ENCODE results near the gene LRRK1.

LRRK1 gene

DNA sequence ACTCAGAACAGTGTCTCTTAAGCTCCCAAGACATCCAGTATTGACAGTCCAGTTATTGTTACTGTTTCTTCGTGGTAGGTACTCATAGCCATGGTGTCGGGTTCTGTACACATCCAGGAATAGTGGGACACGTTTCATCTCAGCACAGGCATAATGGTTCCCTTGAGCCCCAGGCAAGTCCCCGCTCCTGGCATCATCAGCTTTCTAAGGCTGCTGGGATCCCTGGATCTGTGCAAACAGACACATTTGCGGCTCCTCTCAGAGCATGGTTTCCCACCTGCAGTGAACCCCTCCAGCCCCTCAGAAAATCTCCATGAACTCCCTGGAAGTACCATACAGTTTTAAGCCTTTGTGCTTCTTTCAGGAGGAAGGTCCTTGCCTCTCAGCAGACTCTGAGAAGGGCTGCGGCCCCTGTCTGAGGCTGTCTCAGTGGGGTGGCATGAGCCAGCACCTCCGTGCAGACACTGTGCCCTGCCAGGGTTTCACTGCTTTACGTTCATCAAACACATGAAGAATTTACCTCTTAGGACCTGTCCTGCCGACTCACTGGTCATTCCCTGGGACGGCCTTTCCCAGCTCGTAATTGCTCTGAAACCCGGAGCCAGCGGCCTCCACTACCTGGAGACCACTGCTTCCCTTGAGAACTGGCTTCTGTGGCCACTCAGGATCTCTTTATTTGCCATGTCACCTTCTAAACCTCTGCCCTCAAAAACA, 124.9 kb downstream of the LRRK1 start:
- DNase-seq, result peak; percentile 12 to 25
- H3K36me3 ChIP-seq, result peaks cover 0 to 31% (median 7%) of the 10 kb centered on the region in 3 donors
- TF ChIP-seq, protein P1, sequence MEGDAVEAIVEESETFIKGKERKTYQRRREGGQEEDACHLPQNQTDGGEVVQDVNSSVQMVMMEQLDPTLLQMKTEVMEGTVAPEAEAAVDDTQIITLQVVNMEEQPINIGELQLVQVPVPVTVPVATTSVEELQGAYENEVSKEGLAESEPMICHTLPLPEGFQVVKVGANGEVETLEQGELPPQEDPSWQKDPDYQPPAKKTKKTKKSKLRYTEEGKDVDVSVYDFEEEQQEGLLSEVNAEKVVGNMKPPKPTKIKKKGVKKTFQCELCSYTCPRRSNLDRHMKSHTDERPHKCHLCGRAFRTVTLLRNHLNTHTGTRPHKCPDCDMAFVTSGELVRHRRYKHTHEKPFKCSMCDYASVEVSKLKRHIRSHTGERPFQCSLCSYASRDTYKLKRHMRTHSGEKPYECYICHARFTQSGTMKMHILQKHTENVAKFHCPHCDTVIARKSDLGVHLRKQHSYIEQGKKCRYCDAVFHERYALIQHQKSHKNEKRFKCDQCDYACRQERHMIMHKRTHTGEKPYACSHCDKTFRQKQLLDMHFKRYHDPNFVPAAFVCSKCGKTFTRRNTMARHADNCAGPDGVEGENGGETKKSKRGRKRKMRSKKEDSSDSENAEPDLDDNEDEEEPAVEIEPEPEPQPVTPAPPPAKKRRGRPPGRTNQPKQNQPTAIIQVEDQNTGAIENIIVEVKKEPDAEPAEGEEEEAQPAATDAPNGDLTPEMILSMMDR (IDR thresholded peaks at IDR 0.05), result no peak
- intact Hi-C loops (cut with DNase I; ENCODE audit: low total_unique reads), result no loop called here
- H3K9me3 ChIP-seq, result no peaks in the 10 kb centered on the region
- no peaks in the 10 kb centered on the region for H3K27me3 ChIP-seq
- no peak overlapping the region for H3K4me3 ChIP-seq
- no peak overlapping the region for H3K27ac ChIP-seq
- no peaks in the 10 kb centered on the region for H3K4me1 ChIP-seq

DNA sequence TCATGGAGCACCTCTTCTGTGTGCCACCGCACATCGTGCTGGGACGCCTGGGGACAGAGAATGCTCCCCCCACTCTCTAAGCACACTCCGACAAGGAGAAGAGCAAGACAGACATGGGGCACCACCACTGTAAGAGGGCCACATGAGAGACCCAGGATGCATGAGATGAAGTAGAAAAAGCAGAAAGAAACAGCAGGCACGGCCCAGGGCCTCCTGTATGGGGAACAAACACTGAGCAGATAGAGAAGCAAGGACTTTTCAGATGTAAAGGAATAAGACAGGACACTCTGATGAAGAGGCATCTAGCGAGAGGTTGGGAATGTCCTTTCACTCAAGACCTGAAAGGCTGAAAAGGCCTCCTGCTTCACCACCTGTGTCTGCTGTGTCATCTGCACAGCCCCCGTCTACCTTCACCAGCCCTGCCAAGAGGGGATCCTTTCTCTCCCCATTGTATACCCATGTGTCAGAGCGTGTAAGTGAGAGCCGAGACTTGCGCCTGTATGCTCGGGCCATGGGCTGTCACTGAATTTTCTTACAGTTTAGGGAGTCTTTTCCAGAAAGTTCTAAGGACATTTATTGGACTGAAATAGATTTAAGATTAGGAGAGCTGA, 125.6 kb downstream of the LRRK1 start:
- Histone ChIP-seq H3K36me3 (peaks cover 0 to 38% (median 14%) of the 10 kb centered on the region in 3 donors), H3K27ac (no peak overlapping the region)
- DNase-seq, result peak; percentile 7 to 24

DNA sequence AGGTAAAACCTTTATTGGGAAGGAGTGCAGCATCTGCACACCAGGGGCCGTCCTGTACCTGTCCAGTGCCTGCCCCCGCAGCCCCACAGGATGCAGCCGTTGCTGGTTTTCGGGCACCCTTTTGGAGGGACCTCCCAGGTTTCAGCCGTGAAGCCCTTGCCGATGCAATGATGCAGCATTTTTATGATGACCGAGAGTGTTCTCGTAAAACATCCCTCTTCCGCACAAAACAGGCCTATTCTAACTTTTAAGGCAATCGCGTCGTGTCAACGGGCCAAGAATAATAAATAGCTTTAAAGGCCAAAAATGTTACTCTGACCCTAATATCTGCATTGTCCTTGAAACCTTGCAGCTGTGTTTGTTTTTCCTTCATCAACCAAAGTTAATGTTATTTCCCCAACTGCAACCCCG, 126.1 kb downstream of the LRRK1 start:
- peak; percentile 2 to 25 for DNase-seq
- Histone ChIP-seq H3K27me3 (no peaks in the 10 kb centered on the region), H3K4me3 (no peak overlapping the region), H3K9me3 (no peaks in the 10 kb centered on the region), H3K36me3 (peaks cover 0 to 42% (median 15%) of the 10 kb centered on the region in 3 donors), H3K27ac (no peak overlapping the region), H3K4me1 (no peaks in the 10 kb centered on the region)
- intact Hi-C loops (cut with DNase I; ENCODE audit: low total_unique reads), result no loop called here
- TF ChIP-seq, protein P1 (IDR thresholded peaks at IDR 0.05), result no peak

More for the DNA sequence above, 125.6 kb downstream of the LRRK1 start:
- Histone ChIP-seq H3K4me1 (no peaks in the 10 kb centered on the region), H3K27me3 (no peaks in the 10 kb centered on the region), H3K9me3 (no peaks in the 10 kb centered on the region), H3K4me3 (no peak overlapping the region)
- intact Hi-C loops (cut with DNase I; ENCODE audit: low total_unique reads), result no loop called here
- TF ChIP-seq, protein P1 (IDR thresholded peaks at IDR 0.05), result no peak

DNA sequence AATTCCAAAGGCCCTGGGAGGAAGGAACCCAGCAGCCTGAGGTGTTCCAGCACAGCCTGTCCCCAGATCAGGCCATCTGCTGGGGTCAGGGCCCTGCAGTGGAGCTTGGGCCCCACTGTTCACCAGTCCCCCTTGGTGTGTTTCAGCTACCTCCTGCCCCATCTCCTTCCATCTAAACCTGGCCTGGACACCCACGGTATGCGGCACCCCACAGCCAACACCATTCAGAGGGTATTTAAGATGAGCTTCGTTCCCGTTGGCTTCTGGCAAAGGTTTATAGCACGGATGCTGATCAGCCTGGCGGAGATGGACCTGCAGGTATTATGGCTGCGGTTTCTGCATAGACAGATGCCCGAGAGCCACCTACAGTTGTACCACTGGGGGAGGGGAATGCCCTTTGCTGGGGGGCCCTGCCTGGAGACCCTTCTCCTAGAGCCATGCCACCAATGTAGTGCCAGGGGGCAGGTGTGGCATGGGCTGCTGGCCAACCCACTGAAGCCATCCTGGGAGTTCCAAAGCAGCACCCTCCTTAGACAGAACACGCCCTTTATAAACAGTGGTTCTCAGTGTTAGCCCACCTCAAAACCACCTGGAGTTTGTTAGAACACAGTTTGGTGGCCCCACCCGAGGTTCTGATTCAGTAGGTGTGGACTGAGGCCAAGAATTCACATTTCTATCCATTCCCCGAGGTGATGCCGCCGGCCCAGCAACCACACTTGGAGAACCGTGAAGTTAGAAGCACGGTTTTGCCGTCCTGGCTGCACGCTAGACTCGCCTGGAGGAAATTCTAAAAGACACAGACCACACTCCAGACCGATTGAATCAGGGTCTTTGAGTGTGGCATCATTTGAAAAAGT, 126.9 kb downstream of the LRRK1 start:
- H3K27me3 ChIP-seq, result no peaks in the 10 kb centered on the region
- no peaks in the 10 kb centered on the region for H3K9me3 ChIP-seq
- DNase-seq, result peak; percentile 13 to 55
- intact Hi-C loops (cut with DNase I; ENCODE audit: low total_unique reads), result no loop called here
- peaks cover 0 to 48% (median 17%) of the 10 kb centered on the region in 3 donors for H3K36me3 ChIP-seq
- H3K27ac ChIP-seq, result no peak overlapping the region
- H3K4me3 ChIP-seq, result no peak overlapping the region
- no peaks in the 10 kb centered on the region for H3K4me1 ChIP-seq
- TF ChIP-seq, protein P1 (IDR thresholded peaks at IDR 0.05), result no peak

DNA sequence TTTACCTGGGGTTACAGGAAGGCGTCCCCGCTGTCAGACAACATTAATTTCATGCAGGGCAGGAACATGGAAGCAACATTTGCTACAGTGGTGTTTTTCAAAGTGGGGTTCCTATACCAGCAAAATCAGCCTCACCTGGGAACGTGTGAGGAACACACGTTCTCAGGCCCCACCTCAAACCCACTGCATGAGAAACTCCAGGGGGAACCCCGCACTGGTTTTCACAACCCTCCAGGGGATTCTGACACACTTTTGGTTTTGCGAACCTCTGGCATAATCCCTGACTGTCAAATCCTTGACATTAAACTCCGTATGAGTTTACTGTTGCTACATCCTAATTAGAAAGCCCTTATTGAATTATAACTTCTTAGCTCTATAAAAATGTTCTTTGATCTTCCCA, 127.7 kb downstream of the LRRK1 start:
- H3K4me1 ChIP-seq, result no peaks in the 10 kb centered on the region
- peaks cover 0 to 56% (median 24%) of the 10 kb centered on the region in 3 donors for H3K36me3 ChIP-seq
- no peaks in the 10 kb centered on the region for H3K27me3 ChIP-seq
- intact Hi-C loops (cut with DNase I; ENCODE audit: low total_unique reads), result no loop called here
- H3K4me3 ChIP-seq, result no peak overlapping the region
- TF ChIP-seq, protein P1 (IDR thresholded peaks at IDR 0.05), result no peak
- no peak overlapping the region for H3K27ac ChIP-seq
- H3K9me3 ChIP-seq, result no peaks in the 10 kb centered on the region
- DNase-seq, result peak; percentile 0 to 41

Measured in tibial artery (tissue), 4 donors.